H1 (cell line): ENCODE data around the gene AFF2. TPM values are rescaled to one million over a fixed set of nuclear protein-coding genes. Genes with fewer than 3 reads are reported as not detected.

Experiments
- RFX5 ChIP-seq: IDR thresholded peaks from 2 replicates; pipeline ENCODE4 v1.6.1; 2011; ENCODE audit warnings: low read depth, low read length, improper control_type of control experiment, borderline replicate concordance
- SRF ChIP-seq: IDR thresholded peaks from 2 replicates; pipeline ENCODE4 v1.6.1; 2011; ENCODE audit warnings: mild to moderate bottlenecking, low read depth, low read length, moderate library complexity
- polyA plus RNA-seq, 7 experiments: library from polyadenylated mRNA; depleted of rRNA in 3 of 7; stranded (reverse) in 5 of 7; unstranded in 2 of 7; fragments of >200 nt in 5 of 7; fragments of 200-250 nt in 2 of 7; gene quantifications; 1 replicate in 5 of 7; 2 replicates in 1 of 7; 4 replicates in 1 of 7; pipeline versions ENCODE4 v1.2.1 to v1.2.3, GENCODE V29; 2011 to 2013; ENCODE audit warnings: missing spikeins in 2 of 7, mixed read lengths in 2 of 7
- total RNA-seq: library from RNA; stranded (reverse); fragmentation: NEBNext Ultra II Directional; extraction: Animal tissue kit (Norgen Biotek cat#: 25700); gene quantifications from 2 replicates; pipeline ENCODE4 v1.2.1, GENCODE V29; 2021

The AFF2 gene
- total and polyA plus RNA-seq, 2 of the 8 experiments (the other 6 are each of a cell fraction or from before 2014, with no cell fraction given), result 2.0 to 7.3 TPM

GRCh38 chrX:148633218-148633908, 132.9 kb downstream of the AFF2 start (continued):
- no peak for TF ChIP-seq SRF
- TF ChIP-seq RFX5, result no peak
